ENCODE data around the gene PDZRN4. TPM values are rescaled to one million over a fixed set of nuclear protein-coding genes. Genes with fewer than 3 reads are reported as not detected.

PDZRN4 gene
- total RNA-seq, 4 donors from 2014 or later: 43.9 to 75.2 (median 50.6) TPM

GRCh38 chr12:41436076-41436475 is 248.0 kb downstream of the PDZRN4 start:
- Histone ChIP-seq H3K4me1 (peaks cover 0 to 33% (median 28%) of the 10 kb centered on the region in 4 donors), H3K9me3 (no peaks in the 10 kb centered on the region), H3K27me3 (no peaks in the 10 kb centered on the region), H3K27ac (replicated peaks in 1 of 4) (no peak overlapping the region), H3K36me3 (no peaks in the 10 kb centered on the region), H3K4me3 (no peak overlapping the region)
- TF ChIP-seq EP300 (IDR thresholded peaks at IDR 0.05): no peak
- no peak for TF ChIP-seq CTCF (IDR thresholded peaks at IDR 0.05)
- no peak for TF ChIP-seq POLR2A (IDR thresholded peaks at IDR 0.05; ENCODE audit: low read depth)
- TF ChIP-seq POLR2AphosphoS5 (IDR thresholded peaks at IDR 0.05): no peak
- intact Hi-C loops (cut with DNase I): no loop called here
- DNase-seq (ENCODE audit: extremely low spot score): no peak
- 75% methylated on average over 4 of the region's 4 CpGs for WGBS

- no peak for TF ChIP-seq POLR2AphosphoS5 (IDR thresholded peaks at IDR 0.05)
- no peak for TF ChIP-seq CTCF (IDR thresholded peaks at IDR 0.05)
- TF ChIP-seq EP300 (IDR thresholded peaks at IDR 0.05): no peak
- no peak for TF ChIP-seq POLR2A (IDR thresholded peaks at IDR 0.05; ENCODE audit: low read depth)
- Histone ChIP-seq H3K27me3 (no peaks in the 10 kb centered on the region), H3K27ac (replicated peaks in 1 of 4) (no peak overlapping the region), H3K4me3 (no peak overlapping the region), H3K9me3 (no peaks in the 10 kb centered on the region), H3K36me3 (no peaks in the 10 kb centered on the region), H3K4me1 (peaks cover 0 to 36% (median 28%) of the 10 kb centered on the region in 4 donors)
- intact Hi-C loops (cut with DNase I): no loop called here
- DNase-seq (ENCODE audit: extremely low spot score): no peak
- WGBS: 50% methylated on average over 5 of the region's 5 CpGs
These were observed 249.4 kb downstream of the PDZRN4 start for GRCh38 chr12:41437563-41437962.

- TF ChIP-seq POLR2AphosphoS5 (IDR thresholded peaks at IDR 0.05): no peak
- TF ChIP-seq POLR2A (IDR thresholded peaks at IDR 0.05; ENCODE audit: low read depth): no peak
- no peak for TF ChIP-seq CTCF (IDR thresholded peaks at IDR 0.05)
- no peak for TF ChIP-seq EP300 (IDR thresholded peaks at IDR 0.05)
- Histone ChIP-seq H3K36me3 (no peaks in the 10 kb centered on the region), H3K4me1 (peaks cover 0 to 46% (median 32%) of the 10 kb centered on the region in 4 donors), H3K9me3 (no peaks in the 10 kb centered on the region), H3K27me3 (no peaks in the 10 kb centered on the region), H3K4me3 (no peak overlapping the region), H3K27ac (replicated peaks in 1 of 4) (no peak overlapping the region)
- intact Hi-C loops (cut with DNase I): no loop called here
- 88% methylated on average over 3 of the region's 3 CpGs for WGBS
- DNase-seq (ENCODE audit: extremely low spot score): no peak
These were observed 250.9 kb downstream of the PDZRN4 start for GRCh38 chr12:41438854-41439541.

- 73% methylated on average over 2 of the region's 2 CpGs for WGBS
- Histone ChIP-seq H3K36me3 (no peaks in the 10 kb centered on the region), H3K9me3 (no peaks in the 10 kb centered on the region), H3K4me3 (no peak overlapping the region), H3K27me3 (no peaks in the 10 kb centered on the region), H3K4me1 (peaks cover 0 to 46% (median 32%) of the 10 kb centered on the region in 4 donors), H3K27ac (replicated peaks in 1 of 4) (no peak overlapping the region)
- intact Hi-C loops (cut with DNase I): no loop called here
- no peak for DNase-seq (ENCODE audit: extremely low spot score)
- TF ChIP-seq POLR2A (IDR thresholded peaks at IDR 0.05; ENCODE audit: low read depth) (no peak), CTCF (IDR thresholded peaks at IDR 0.05) (no peak), EP300 (IDR thresholded peaks at IDR 0.05) (no peak)
These were observed 251.7 kb downstream of the PDZRN4 start for GRCh38 chr12:41439801-41440200.

- Histone ChIP-seq H3K4me3 (no peak overlapping the region), H3K36me3 (no peaks in the 10 kb centered on the region), H3K27ac (replicated peaks in 1 of 4) (no peak overlapping the region), H3K27me3 (no peaks in the 10 kb centered on the region), H3K9me3 (no peaks in the 10 kb centered on the region), H3K4me1 (peaks cover 0 to 44% (median 31%) of the 10 kb centered on the region in 4 donors)
- intact Hi-C loops (cut with DNase I): no loop called here
- DNase-seq (ENCODE audit: extremely low spot score): no peak
- TF ChIP-seq EP300 (IDR thresholded peaks at IDR 0.05) (no peak), CTCF (IDR thresholded peaks at IDR 0.05) (no peak), POLR2AphosphoS5 (IDR thresholded peaks at IDR 0.05) (no peak), POLR2A (IDR thresholded peaks at IDR 0.05; ENCODE audit: low read depth) (no peak)
These were observed 253.1 kb downstream of the PDZRN4 start for GRCh38 chr12:41441180-41441579.

Measured in esophagus muscularis mucosa (tissue), 4 donors.